ENCODE data around the gene ARID1A. TPM values are rescaled to one million over a fixed set of nuclear protein-coding genes. Genes with fewer than 3 reads are reported as not detected.

Gene ARID1A
- total and polyA plus RNA-seq, 11 donors, result 14.1 to 73.9 (median 45.3) TPM

GRCh38 chr1:26811708-26812107, 115.9 kb downstream of the ARID1A start:
- no peaks in the 10 kb centered on the region for H3K36me3 ChIP-seq
- peaks cover 0 to 18% (median 0%) of the 10 kb centered on the region in 12 donors for H3K4me1 ChIP-seq
- DNase-seq (no peak), ATAC-seq (no peak)
- no peaks in the 10 kb centered on the region for H3K9me3 ChIP-seq
- TF ChIP-seq, protein P1, sequence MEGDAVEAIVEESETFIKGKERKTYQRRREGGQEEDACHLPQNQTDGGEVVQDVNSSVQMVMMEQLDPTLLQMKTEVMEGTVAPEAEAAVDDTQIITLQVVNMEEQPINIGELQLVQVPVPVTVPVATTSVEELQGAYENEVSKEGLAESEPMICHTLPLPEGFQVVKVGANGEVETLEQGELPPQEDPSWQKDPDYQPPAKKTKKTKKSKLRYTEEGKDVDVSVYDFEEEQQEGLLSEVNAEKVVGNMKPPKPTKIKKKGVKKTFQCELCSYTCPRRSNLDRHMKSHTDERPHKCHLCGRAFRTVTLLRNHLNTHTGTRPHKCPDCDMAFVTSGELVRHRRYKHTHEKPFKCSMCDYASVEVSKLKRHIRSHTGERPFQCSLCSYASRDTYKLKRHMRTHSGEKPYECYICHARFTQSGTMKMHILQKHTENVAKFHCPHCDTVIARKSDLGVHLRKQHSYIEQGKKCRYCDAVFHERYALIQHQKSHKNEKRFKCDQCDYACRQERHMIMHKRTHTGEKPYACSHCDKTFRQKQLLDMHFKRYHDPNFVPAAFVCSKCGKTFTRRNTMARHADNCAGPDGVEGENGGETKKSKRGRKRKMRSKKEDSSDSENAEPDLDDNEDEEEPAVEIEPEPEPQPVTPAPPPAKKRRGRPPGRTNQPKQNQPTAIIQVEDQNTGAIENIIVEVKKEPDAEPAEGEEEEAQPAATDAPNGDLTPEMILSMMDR (IDR thresholded peaks at IDR 0.05), result no peak
- TF ChIP-seq POLR2A (IDR thresholded peaks at IDR 0.05), result no peak
- intact Hi-C loops (cut with DNase I), result loop anchor here in 8 of 10 donors (5.0 kb wide), 2 partner anchors 51 to 66 kb away; partner anchors contain the start of gene SFN (in 1 of the 8)
- H3K27me3 ChIP-seq, result no peaks in the 10 kb centered on the region
- H3K27ac ChIP-seq, result no peak overlapping the region
- no peak overlapping the region for H3K4me3 ChIP-seq

DNA sequence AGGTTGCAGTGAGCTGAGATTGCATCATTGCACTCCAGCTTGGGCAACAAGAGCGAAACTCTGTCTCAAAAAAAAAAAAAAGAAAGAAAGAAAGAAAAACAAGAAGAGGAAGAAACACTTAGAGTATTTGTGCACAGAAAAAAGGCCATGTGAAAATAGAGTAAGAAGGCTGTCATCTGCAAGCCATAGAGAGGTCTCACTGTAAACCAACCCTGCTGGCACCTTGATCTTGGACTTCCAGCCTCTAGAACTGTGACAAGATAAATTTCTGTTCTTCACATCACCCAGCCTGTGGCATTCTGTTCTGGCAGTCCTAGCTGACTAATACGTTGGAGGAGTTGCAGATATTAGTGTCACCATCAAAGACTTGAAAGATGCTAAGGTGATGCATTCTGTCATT, 118.6 kb downstream of the ARID1A start:
- DNase-seq, result no peak
- peaks cover 0 to 18% (median 0%) of the 10 kb centered on the region in 12 donors for H3K4me1 ChIP-seq
- H3K9me3 ChIP-seq, result no peaks in the 10 kb centered on the region
- intact Hi-C loops (cut with DNase I), result loop anchor here in 8 of 10 donors (5.0 kb wide), 2 partner anchors 48 to 63 kb away; partner anchors contain the start of gene SFN (in 1 of the 8)
- no peaks in the 10 kb centered on the region for H3K27me3 ChIP-seq
- H3K4me3 ChIP-seq, result no peak overlapping the region
- no peak for TF ChIP-seq POLR2A (IDR thresholded peaks at IDR 0.05)
- TF ChIP-seq, protein P1 (IDR thresholded peaks at IDR 0.05), result no peak
- 88 to 97% (median 93%) methylated on average over 2 of the region's 2 CpGs for WGBS, 4 donors
- H3K27ac ChIP-seq, result no peak overlapping the region
- no peaks in the 10 kb centered on the region for H3K36me3 ChIP-seq
- no peak for ATAC-seq

DNA sequence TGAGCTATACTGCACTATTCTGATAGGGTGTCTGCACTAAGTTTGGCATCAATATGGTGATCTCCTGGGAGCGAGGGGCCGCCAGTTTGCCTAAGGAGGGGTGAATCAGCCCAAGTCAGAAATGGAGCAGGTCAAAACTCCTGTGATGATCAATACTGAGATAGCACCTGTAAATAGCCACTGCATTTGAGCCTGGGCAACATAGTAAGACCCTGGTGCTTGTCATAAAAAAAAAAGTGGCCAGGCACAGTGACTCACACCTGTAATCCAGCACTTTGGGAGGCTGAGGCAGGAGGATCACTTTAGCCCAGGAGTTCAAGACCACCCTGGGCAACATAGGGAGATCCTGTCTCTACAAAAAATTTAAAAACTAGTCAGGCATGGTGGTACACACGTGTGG, 119.1 kb downstream of the ARID1A start:
- ATAC-seq, result no peak

GRCh38 chr1:26820784-26821269, 125.0 kb downstream of the ARID1A start:
- 73 to 84% (median 82%) methylated on average over 4 of the region's 4 CpGs for WGBS, 4 donors

More for the DNA sequence above, 119.1 kb downstream of the ARID1A start:
- TF ChIP-seq POLR2A (IDR thresholded peaks at IDR 0.05), result no peak
- no peak for DNase-seq
- intact Hi-C loops (cut with DNase I), result loop anchor here in 8 of 10 donors (5.0 kb wide), 2 partner anchors 47 to 62 kb away; partner anchors contain the start of gene SFN (in 1 of the 8)
- Histone ChIP-seq H3K27ac (no peak overlapping the region), H3K9me3 (no peaks in the 10 kb centered on the region), H3K4me3 (no peak overlapping the region), H3K4me1 (peaks cover 0 to 18% (median 0%) of the 10 kb centered on the region in 12 donors), H3K27me3 (no peaks in the 10 kb centered on the region), H3K36me3 (no peaks in the 10 kb centered on the region)
- 78 to 95% (median 94%) methylated on average over 3 of the region's 3 CpGs for WGBS, 4 donors

More at GRCh38 chr1:26820784-26821269, 125.0 kb downstream of the ARID1A start:
- H3K36me3 ChIP-seq, result no peaks in the 10 kb centered on the region
- peaks cover 0 to 19% (median 2%) of the 10 kb centered on the region in 12 donors for H3K4me1 ChIP-seq
- peak overlapping the region in 1 of 12 donors; percentile 10 for H3K4me3 ChIP-seq
- no peaks in the 10 kb centered on the region for H3K9me3 ChIP-seq
- no peak for DNase-seq
- intact Hi-C loops (cut with DNase I), result no loop called here
- ATAC-seq, result peak in 3 of 4 donors; percentile 51 to 58 (median 58)
- no peak for TF ChIP-seq POLR2A (IDR thresholded peaks at IDR 0.05)
- TF ChIP-seq, protein P1 (IDR thresholded peaks at IDR 0.05), result peak in 2 of 12 donors; percentile 13 to 19
- H3K27ac ChIP-seq, result peak overlapping the region in 1 of 12 donors; percentile 34
- H3K27me3 ChIP-seq, result no peaks in the 10 kb centered on the region

Data from heart left ventricle (tissue), 16 donors.